Measurements from ENCODE around the gene CTRL. TPM values are rescaled to one million over a fixed set of nuclear protein-coding genes. Genes with fewer than 3 reads are reported as not detected.
A peak's percentile ranks its signal among the peaks of the same experiment; 100 is the strongest.

CTRL gene
- polyA plus RNA-seq, 1 donor (not counting 4 experiments of a cell fraction or from before 2014, with no cell fraction given) = 0.10 TPM

DNA sequence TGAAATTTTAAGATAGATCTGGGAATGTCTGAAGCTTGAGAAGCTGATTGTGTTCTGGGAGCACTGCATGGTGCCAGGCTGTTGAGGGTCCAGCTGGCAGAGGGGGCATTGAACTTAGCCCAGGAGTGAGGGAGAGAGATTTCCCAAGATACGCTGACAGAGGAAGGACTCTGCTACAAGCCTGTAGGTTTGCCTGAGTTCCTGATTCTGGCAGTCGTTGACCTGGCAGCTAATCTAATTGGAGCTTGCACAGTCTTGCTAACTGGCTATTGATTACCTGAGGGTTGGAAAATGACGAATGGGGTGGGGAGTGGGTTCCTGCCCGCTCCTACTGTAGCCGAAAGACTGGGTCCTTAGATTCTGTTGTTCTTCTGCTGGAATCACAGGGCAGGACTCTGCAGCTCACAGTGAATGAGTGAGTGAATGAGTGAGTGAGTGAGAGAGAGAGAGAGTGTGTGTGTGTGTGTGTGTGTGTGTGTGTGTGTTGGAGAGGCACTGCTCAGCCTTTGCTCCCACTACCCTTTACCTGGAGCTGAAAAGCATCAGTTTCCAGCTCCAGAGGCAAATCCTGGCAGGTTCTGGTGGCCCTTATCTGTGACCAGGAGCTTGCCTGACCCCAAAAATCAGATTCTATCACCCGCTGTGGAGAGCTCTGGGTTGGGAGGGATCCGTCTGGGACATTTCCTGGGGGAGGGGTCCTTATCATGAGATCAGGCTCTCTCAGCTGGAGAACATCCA, 16.7 kb downstream of the CTRL start:
- Histone ChIP-seq H3K4me3 (ENCODE audit: control insufficient read depth in 2 of 3, extremely low read depth in 1 of 3, insufficient read depth in 2 of 3, low read depth in 1 of 3, low read length in 3 of 3) (no peak overlapping the region), H3K9me1 (ENCODE audit: control insufficient read depth, extremely low read depth, insufficient read depth, low read length) (peaks cover 11% of the 10 kb centered on the region), H3K36me3 (ENCODE audit: control insufficient read depth in 2 of 2, extremely low read depth in 1 of 2, insufficient read depth in 2 of 2, low read length in 2 of 2) (peaks cover 4 to 7% of the 10 kb centered on the region in 2 experiments), H3K9me3 (ENCODE audit: control insufficient read depth, low read depth, low read length) (no peaks in the 10 kb centered on the region), H3K9ac (ENCODE audit: control insufficient read depth, extremely low read depth, insufficient read depth, low read length) (no peak overlapping the region), H3K79me2 (ENCODE audit: control insufficient read depth, insufficient read depth, low read length) (peaks cover 4% of the 10 kb centered on the region), H3K27ac (ENCODE audit: control insufficient read depth, insufficient read depth, low read length) (no peak overlapping the region), H2AFZ (ENCODE audit: control insufficient read depth, low read length) (no peak overlapping the region), H3K4me2 (ENCODE audit: control insufficient read depth, extremely low read depth, insufficient read depth, low read depth, low read length) (no peak overlapping the region), H3K27me3 (ENCODE audit: control insufficient read depth, extremely low read depth, insufficient read depth, low read length) (no peaks in the 10 kb centered on the region), H3K4me1 (ENCODE audit: control insufficient read depth, extremely low read depth, insufficient read depth, low read length) (peaks cover 29% of the 10 kb centered on the region), H4K20me1 (ENCODE audit: control insufficient read depth, extremely low read depth, insufficient read depth, low read length) (peaks cover 13% of the 10 kb centered on the region)
- DNase-seq (ENCODE audit: low read depth, low spot score) (no peak), FAIRE-seq (no peak)
- dilution Hi-C loops (cut with MboI; ENCODE audit: extremely low pct_ligation_motif_present, low sequenced_read_pairs) = no loop called here
- TF ChIP-seq EZH2 (IDR thresholded peaks at IDR 0.05; ENCODE audit: low read length) = no peak
- TF ChIP-seq, protein P1, sequence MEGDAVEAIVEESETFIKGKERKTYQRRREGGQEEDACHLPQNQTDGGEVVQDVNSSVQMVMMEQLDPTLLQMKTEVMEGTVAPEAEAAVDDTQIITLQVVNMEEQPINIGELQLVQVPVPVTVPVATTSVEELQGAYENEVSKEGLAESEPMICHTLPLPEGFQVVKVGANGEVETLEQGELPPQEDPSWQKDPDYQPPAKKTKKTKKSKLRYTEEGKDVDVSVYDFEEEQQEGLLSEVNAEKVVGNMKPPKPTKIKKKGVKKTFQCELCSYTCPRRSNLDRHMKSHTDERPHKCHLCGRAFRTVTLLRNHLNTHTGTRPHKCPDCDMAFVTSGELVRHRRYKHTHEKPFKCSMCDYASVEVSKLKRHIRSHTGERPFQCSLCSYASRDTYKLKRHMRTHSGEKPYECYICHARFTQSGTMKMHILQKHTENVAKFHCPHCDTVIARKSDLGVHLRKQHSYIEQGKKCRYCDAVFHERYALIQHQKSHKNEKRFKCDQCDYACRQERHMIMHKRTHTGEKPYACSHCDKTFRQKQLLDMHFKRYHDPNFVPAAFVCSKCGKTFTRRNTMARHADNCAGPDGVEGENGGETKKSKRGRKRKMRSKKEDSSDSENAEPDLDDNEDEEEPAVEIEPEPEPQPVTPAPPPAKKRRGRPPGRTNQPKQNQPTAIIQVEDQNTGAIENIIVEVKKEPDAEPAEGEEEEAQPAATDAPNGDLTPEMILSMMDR (optimal IDR thresholded peaks at IDR 0.05 in 1 of 3, IDR thresholded peaks at IDR 0.05 in 1 of 3, conservative IDR thresholded peaks at IDR 0.05 in 1 of 3; ENCODE audit: extremely low read depth in 1 of 3, insufficient read depth in 2 of 3, low read length in 3 of 3) = no peak

DNA sequence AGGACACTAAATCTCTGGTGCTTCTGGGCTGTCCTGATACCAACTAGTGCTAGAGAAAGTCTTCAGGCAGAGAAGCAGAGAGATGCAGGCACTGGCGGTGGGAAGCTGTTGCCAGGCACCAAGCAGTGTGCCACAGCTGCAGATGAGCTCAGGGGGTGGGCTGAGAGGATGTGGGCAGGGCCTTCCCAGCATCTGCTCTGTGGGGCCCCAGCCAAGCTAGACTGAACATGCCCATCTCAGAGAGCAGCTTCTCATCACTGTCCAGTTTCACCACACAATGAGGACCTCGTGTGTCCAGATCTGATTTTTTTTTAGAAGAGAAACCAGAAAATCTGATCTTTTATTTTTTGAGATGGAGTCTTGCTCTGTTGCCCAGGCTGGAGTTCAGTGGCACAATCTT, 21.5 kb downstream of the CTRL start:
- Histone ChIP-seq H3K9me3 (ENCODE audit: control insufficient read depth, low read depth, low read length) (no peaks in the 10 kb centered on the region), H2AFZ (ENCODE audit: control insufficient read depth, low read length) (no peak overlapping the region), H3K4me3 (ENCODE audit: control insufficient read depth in 2 of 3, extremely low read depth in 1 of 3, insufficient read depth in 2 of 3, low read depth in 1 of 3, low read length in 3 of 3) (no peak overlapping the region), H4K20me1 (ENCODE audit: control insufficient read depth, extremely low read depth, insufficient read depth, low read length) (no peaks in the 10 kb centered on the region), H3K4me1 (ENCODE audit: control insufficient read depth, extremely low read depth, insufficient read depth, low read length) (peaks cover 7% of the 10 kb centered on the region), H3K4me2 (ENCODE audit: control insufficient read depth, extremely low read depth, insufficient read depth, low read depth, low read length) (no peak overlapping the region), H3K27me3 (ENCODE audit: control insufficient read depth, extremely low read depth, insufficient read depth, low read length) (no peaks in the 10 kb centered on the region), H3K9me1 (ENCODE audit: control insufficient read depth, extremely low read depth, insufficient read depth, low read length) (no peaks in the 10 kb centered on the region), H3K36me3 (ENCODE audit: control insufficient read depth in 2 of 2, extremely low read depth in 1 of 2, insufficient read depth in 2 of 2, low read length in 2 of 2) (peaks cover 5 to 15% of the 10 kb centered on the region in 2 experiments), H3K79me2 (ENCODE audit: control insufficient read depth, insufficient read depth, low read length) (no peaks in the 10 kb centered on the region), H3K27ac (ENCODE audit: control insufficient read depth, insufficient read depth, low read length) (no peak overlapping the region), H3K9ac (ENCODE audit: control insufficient read depth, extremely low read depth, insufficient read depth, low read length) (no peak overlapping the region)
- TF ChIP-seq, protein P1 (optimal IDR thresholded peaks at IDR 0.05 in 1 of 3, IDR thresholded peaks at IDR 0.05 in 1 of 3, conservative IDR thresholded peaks at IDR 0.05 in 1 of 3; ENCODE audit: extremely low read depth in 1 of 3, insufficient read depth in 2 of 3, low read length in 3 of 3) = peak in 1 of 3 experiments; percentile 6
- TF ChIP-seq EZH2 (IDR thresholded peaks at IDR 0.05; ENCODE audit: low read length) = no peak
- DNase-seq (ENCODE audit: low read depth, low spot score) (no peak), FAIRE-seq (no peak)
- dilution Hi-C loops (cut with MboI; ENCODE audit: extremely low pct_ligation_motif_present, low sequenced_read_pairs) = no loop called here
